Measurements from ENCODE around the gene ACOXL. TPM values are rescaled to one million over a fixed set of nuclear protein-coding genes. Genes with fewer than 3 reads are reported as not detected.

Gene ACOXL
- polyA plus RNA-seq, 3 donors, result 0.10 TPM; not detected in 2

DNA sequence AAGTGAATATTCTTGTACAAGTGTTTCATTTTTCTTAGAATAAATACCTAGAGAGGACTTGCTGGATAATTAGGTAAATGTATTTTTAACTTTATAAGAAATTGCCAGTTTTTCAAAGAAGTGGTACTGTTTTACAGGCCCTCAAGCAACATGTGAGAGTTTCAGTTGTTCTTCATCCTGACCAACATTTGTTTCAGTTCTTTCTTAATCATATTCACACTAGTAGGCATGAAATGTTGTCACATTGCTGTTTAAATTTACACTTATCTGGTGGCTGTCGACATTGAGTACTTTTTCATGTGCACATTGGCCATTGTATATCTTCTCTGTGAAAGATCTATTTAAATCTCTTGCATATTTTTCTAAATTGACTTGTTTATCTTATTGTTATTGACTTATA is 178.1 kb downstream of the ACOXL start:
- 24 to 78% (median 70%) methylated on average over 1 of the region's 1 CpG for WGBS, 3 donors
- H3K27ac ChIP-seq (ENCODE audit: low read depth, low read length), result no peak overlapping the region

GRCh38 chr2:110919738-110920137 is 187.4 kb downstream of the ACOXL start:
- H3K27ac ChIP-seq (ENCODE audit: low read depth, low read length), result no peak overlapping the region
- WGBS, 3 donors, result 95 to 97% (median 95%) methylated on average over 1 of the region's 1 CpG

DNA sequence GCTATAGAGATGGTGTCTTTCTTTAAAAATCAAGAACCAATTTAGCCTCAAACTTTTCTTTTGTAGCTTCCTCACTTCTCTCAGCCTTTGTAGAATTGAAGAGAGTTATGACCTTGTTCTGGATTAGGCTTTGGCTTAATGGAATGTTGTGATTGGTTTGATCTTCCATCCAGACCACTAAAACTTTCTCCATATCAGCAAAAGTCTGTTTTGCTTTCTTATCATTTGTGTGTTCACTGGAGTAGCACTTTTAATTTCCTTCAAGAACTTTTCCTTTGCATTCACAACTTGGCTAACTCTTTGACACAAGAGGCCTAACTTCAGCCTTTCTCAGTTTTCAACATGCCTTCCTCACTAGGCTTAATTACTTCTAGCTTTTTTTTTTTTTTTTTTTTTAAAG is 193.1 kb downstream of the ACOXL start:
- no peak overlapping the region for H3K27ac ChIP-seq (ENCODE audit: low read depth, low read length)

DNA sequence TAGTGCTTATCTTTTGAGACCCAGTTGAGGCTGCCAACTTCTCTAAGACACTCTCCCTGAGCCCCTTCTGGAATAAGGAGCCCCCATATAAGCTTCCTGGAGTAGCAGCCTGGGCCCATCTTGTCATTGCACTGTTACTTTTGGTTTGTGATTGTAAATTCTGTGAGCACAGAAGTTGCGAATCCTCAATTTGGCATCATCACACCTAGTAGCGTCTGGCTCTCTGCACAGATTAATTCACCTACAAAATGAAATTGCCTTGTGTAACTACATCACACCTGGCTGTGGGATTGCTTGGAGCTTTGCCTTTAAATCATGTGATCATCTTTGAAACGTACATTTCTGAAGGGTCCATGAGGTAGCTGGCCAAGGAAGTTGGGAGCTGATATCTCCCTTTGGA is 195.2 kb downstream of the ACOXL start:
- WGBS, 3 donors, result 81 to 93% (median 92%) methylated on average over 3 of the region's 3 CpGs

GRCh38 chr2:110929528-110929927 is 197.2 kb downstream of the ACOXL start:
- 91 to 100% (median 95%) methylated on average over 1 of the region's 1 CpG for WGBS, 3 donors
- no peak overlapping the region for H3K27ac ChIP-seq (ENCODE audit: low read depth, low read length)

More for the DNA sequence above, 195.2 kb downstream of the ACOXL start:
- H3K27ac ChIP-seq (ENCODE audit: low read depth, low read length), result no peak overlapping the region

DNA sequence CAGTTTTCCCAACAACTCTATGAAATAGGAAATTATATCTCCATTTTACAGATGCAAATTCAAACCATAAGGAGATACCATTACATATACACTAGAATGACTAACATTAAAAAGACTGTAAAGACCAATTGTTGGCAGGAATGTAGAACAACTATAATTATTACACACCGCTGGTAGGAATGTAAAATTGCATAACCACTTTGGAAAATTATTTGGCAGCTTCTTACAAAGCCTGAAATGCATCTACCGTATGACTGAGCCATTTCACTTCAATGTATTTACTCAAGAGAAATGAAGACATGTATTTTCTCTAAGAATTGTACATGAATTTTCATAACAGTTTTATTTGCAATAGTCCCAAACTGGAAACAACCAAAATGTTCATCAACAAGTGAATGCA is 199.3 kb downstream of the ACOXL start:
- 47 to 62% (median 48%) methylated on average over 2 of the region's 2 CpGs for whole genome bisulfite sequencing, 3 donors
- no peak overlapping the region for H3K27ac ChIP-seq (ENCODE audit: low read depth, low read length)

DNA sequence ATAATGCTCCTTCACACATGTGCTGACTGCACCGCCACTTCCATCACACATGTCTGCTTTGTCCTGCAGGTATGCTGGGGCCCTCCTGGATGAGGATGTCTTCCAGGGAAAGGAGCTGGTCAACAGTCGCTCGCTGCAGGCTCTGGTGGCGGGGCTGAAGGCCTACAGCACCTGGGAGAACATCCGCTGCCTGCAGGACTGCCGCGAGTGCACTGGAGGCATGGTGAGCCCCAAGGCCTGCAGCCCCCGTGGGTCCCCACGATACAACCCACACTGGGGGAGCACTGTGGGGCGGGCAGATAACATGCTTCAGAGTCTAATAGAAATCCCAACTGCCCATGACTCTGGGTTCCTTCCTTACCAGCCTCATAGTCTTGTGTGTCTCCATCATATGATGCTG is 201.0 kb downstream of the ACOXL start:
- 90 to 96% (median 94%) methylated on average over 10 of the region's 10 CpGs for WGBS, 3 donors

DNA sequence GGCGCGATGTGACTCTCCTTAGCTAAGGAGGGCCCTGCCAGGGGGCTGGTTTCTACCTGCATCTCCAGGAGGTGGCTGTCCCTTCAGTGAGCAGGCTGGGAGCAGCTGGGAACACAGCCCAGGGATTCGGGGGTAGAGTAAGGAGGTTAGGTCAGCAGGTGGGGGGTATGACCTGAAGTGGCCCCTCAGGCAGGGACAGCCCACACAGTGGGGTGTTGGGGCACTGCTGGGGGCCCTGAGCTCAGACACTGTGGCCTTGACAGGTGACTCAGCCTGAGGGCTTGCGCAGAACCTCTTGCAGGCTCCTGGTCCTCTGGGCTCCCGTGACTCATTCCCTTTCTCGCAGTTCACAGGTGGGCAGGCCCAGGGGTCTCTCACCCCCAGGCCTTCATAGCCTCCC is 202.6 kb downstream of the ACOXL start:
- WGBS, 3 donors, result 93 to 97% (median 94%) methylated on average over 5 to 6 of the region's 6 CpGs
- no peak overlapping the region for H3K27ac ChIP-seq (ENCODE audit: low read depth, low read length)

More for the DNA sequence above, 201.0 kb downstream of the ACOXL start:
- no peak overlapping the region for H3K27ac ChIP-seq (ENCODE audit: low read depth, low read length)

DNA sequence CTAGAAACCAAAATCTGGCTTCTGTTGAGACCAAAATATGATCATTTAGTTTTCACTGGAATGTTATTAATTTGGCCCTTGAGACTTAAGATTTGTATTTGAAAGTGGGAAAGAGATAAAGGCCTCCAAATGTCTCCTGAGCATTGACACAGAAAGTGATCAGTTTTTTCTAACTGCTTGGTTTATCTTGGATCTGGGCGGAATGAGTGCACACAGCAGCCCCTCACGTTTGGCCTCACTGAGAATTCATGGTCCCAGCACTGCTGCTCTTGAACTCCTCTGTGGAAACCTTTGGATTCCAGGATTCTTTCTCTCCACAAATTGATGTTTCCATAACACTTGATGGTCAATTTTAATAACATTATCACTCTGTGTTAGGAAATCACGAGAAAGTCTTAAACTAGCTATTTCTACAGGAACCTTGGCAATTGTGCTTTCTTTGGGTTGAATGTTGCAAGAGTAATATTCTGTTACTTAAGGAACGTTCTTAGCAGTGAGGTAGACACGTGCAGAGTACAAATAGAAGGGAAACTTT is 208.1 kb downstream of the ACOXL start:
- WGBS, 3 donors, result 45 to 64% (median 50%) methylated on average over 5 of the region's 5 CpGs
- no peak overlapping the region for H3K27ac ChIP-seq (ENCODE audit: low read depth, low read length)

DNA sequence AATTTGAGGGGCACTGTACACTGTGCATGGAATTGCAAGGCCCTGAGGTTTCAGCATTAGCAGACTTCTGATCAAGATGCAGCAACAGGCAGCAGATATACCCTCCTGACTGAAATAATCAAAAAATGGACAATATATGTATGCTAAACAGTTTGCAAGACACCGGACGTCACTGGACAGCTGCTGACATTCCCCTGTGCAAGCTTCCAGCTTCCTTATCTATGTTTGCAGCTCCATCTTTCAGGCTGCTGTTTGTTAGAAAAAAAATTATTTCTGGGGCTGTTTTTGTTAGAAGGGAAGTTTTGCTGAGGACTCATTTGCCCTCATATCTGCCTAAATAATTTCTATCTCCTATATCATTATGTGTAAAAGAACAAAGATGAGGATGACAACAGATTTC is 208.9 kb downstream of the ACOXL start:
- H3K27ac ChIP-seq (ENCODE audit: low read depth, low read length), result no peak overlapping the region
- 43 to 77% (median 70%) methylated on average over 2 of the region's 2 CpGs for WGBS, 3 donors

- 60 to 94% (median 84%) methylated on average over 1 of the region's 1 CpG for WGBS, 3 donors
- H3K27ac ChIP-seq (ENCODE audit: low read depth, low read length), result no peak overlapping the region
Measured at GRCh38 chr2:110943070-110943634, 210.8 kb downstream of the ACOXL start.

DNA sequence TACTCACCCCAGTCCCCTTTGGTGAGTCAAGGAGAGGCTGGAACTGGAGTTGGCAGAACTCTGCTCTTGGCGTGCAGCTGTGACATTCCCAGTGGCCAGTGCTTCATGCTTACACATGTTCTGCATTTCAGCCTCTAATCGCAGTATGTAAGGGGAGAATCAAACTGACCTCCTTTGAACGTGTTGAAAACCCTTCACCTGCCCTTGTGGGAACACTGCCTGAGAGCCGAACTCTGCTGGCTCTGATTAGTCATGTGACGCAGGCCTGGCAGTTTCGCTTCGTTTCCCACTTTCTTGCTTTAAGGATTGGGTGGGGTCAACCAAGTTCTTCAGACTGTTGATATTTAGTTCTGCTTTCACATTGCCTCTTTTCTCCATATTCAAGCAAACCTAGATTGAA is 214.5 kb downstream of the ACOXL start:
- WGBS, 3 donors, result 55 to 81% (median 77%) methylated on average over 7 of the region's 7 CpGs
- no peak overlapping the region for H3K27ac ChIP-seq (ENCODE audit: low read depth, low read length)

GRCh38 chr2:110948027-110948674 is 215.8 kb downstream of the ACOXL start:
- no peak overlapping the region for H3K27ac ChIP-seq (ENCODE audit: low read depth, low read length)
- WGBS, 3 donors, result 39 to 53% (median 42%) methylated on average over 10 of the region's 10 CpGs

GRCh38 chr2:110950281-110950680 is 217.9 kb downstream of the ACOXL start:
- 55 to 66% (median 60%) methylated on average over 3 of the region's 3 CpGs for WGBS, 3 donors
- no peak overlapping the region for H3K27ac ChIP-seq (ENCODE audit: low read depth, low read length)

- no peak overlapping the region for H3K27ac ChIP-seq (ENCODE audit: low read depth, low read length)
- WGBS, 3 donors, result 58 to 87% (median 67%) methylated on average over 2 of the region's 2 CpGs
Measured at GRCh38 chr2:110955045-110955444, 222.7 kb downstream of the ACOXL start.

DNA sequence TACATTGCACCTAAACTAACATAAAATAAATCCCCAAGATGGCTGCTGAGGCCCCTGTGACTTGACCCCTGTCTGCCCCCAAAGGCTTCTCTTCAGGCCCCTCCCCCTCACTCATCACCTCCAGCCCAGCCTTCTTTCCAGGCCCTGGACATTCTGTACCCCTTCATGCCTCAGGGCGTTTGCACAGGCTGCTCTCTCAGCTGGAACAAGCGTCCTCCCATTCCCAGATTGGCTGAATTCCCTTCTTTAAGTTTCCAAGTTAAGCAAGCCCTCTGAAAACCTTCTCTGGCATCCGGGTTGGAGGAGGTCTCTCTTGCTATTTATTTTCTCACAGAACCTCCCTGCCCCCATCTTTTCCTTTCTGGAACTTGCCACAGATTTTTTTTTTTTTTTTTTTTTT is 223.2 kb downstream of the ACOXL start:
- 66 to 77% (median 67%) methylated on average over 3 of the region's 3 CpGs for whole genome bisulfite sequencing, 3 donors
- H3K27ac ChIP-seq (ENCODE audit: low read depth, low read length), result no peak overlapping the region

DNA sequence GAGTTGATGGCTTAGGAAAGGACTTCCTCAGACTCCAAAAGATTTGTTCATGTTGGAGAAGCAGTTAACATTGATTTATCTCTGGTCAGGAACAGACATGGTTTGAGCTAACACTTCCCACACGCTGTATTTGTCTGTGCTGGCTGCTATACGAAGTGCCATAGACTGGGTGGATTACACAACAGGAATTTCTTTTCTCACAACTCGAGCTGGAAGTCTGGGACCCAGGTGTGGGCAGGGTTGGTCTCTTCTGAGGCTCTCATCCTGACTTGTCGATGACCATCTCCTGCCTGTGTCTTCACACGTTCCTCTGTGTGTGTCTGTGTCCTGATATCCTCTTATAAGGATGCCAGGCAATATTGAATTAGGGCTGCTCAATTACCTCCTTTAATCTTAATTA is 224.9 kb downstream of the ACOXL start:
- no peak overlapping the region for H3K27ac ChIP-seq (ENCODE audit: low read depth, low read length)
- 67 to 74% (median 71%) methylated on average over 5 of the region's 5 CpGs for WGBS, 3 donors

DNA sequence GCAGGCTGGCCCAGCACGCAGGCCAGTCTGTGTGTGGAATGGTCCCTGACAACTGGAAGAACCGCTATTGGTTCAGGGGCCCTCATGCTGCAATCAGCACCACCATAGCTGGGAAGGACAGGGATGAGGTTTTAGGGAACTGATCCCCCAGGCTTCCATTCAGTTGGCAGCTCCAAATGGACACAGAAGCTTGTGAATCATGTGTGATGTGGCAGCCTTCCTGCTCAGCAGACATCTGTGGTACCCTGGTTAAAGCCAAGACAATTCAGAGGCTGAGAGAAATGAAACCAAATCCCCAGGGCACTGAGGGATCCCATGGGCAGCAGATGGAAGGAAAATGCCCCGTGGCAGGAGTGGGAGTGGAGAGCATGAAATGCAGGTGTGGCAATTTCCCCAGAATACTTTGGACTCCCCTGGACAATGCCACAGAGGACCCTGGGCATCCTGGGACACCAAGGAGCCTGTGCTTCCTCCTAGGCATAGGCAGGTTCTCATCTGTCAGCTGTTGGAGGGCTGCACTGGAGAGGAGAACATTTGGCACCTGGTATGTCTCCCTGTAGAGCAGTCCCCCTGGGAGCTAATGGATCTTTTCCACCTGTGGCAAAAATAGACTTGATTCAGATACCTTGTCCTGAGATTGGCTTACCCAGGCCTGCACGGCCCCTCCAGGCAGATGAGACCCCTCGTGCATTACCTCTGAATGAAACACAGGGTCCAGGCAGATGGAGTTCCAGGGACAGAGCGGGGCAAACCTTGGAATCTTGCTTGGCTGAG is 226.2 kb downstream of the ACOXL start:
- H3K27ac ChIP-seq (ENCODE audit: low read depth, low read length), result no peak overlapping the region
- WGBS, 3 donors, result 85 to 94% (median 90%) methylated on average over 6 of the region's 6 CpGs

DNA sequence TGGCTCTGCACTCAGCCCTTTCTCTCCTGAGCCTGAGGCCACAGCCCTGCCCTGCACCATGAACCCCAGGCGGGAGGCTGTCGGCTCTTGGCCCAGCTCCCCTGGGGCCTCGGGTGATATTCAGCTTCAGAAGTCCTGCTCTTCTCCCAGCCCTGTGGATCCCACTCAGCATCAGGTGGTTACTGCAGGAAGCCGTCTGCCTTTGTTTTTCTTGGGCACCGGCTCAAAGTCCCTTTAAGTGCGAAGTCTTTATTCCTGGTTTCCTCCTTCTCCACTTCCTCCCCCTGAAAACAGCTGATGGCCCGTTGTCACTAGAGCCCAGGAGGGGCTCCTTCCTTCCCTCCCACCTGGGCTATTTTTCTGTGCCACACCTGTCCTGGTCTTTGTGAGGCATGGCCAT is 226.8 kb downstream of the ACOXL start:
- 60 to 82% (median 71%) methylated on average over 7 of the region's 7 CpGs for WGBS, 3 donors

More for the DNA sequence above, 226.8 kb downstream of the ACOXL start:
- no peak overlapping the region for H3K27ac ChIP-seq (ENCODE audit: low read depth, low read length)

Data from adipose tissue (tissue), 3 donors.